IPS-20b (cell line): ENCODE measurements around the gene CWC22.

Experiments used
- H3K27ac ChIP-seq: one replicate; pipeline ENCODE4 v1.5.1; 2013; ENCODE audit warnings: low read length
- H3K27me3 ChIP-seq: 2 replicates; pipeline ENCODE4 v1.6.1; 2013; ENCODE audit warnings: mild to moderate bottlenecking, low read length, inconsistent platforms; ENCODE audit not compliant: insufficient read depth
- H3K36me3 ChIP-seq: 2 replicates; pipeline ENCODE4 v1.6.1; 2013; ENCODE audit warnings: low read depth, mild to moderate bottlenecking, inconsistent platforms, low read length, moderate library complexity; ENCODE audit not compliant: insufficient read depth
- H3K4me1 ChIP-seq: 2 replicates; pipeline ENCODE4 v1.6.1; 2013; ENCODE audit warnings: mild to moderate bottlenecking, control low read depth, inconsistent platforms, low read length, moderate library complexity; ENCODE audit not compliant: insufficient read depth
- H3K4me3 ChIP-seq: 2 replicates; pipeline ENCODE4 v1.5.1; 2013; ENCODE audit warnings: mild to moderate bottlenecking, low read length, inconsistent platforms
- H3K9ac ChIP-seq: 2 replicates; pipeline ENCODE4 v1.6.1; 2013; ENCODE audit warnings: low read depth, mild to moderate bottlenecking, inconsistent platforms, low read length, moderate library complexity
- H3K9me3 ChIP-seq: 2 replicates; pipeline ENCODE4 v1.6.1; 2013; ENCODE audit warnings: mild to moderate bottlenecking, low read depth, low read length, inconsistent platforms; ENCODE audit not compliant: insufficient read depth

Gene CWC22

DNA sequence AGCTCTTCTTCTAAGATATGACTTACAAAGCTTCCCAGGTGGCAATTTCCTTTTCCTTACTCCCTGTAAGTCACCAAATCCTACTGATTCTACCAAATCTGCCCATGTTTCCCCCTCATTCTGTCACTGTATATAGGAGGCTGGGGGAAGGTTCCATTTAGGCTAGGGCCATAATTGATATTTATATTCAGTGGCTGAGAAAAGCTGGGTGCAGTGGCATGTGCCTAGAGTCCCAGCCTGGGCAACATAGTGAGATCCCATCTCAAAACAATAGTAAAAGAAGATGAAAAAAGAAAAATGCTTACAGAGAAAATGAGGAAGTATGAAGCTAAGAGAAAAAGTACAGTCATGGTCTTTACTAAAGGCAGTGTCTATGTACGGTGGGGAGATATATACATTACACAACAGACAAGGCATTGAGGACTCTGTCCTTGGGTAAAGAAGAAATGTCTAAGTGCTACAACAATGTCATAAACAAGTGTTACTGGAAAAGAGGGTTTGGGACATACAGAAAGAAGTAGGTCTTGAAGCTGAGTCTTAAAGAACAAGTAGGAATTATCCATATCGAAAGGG lies 4.8 kb downstream of the CWC22 start:
- Histone ChIP-seq H3K9me3 (no peaks in the 10 kb centered on the region), H3K9ac (no peak overlapping the region), H3K27ac (no peak overlapping the region), H3K4me3 (no peak overlapping the region), H3K36me3 (peaks cover 3% of the 10 kb centered on the region; the same call in 1 of the 2 replicates), H3K27me3 (no peaks in the 10 kb centered on the region), H3K4me1 (peaks cover 19% of the 10 kb centered on the region)

DNA sequence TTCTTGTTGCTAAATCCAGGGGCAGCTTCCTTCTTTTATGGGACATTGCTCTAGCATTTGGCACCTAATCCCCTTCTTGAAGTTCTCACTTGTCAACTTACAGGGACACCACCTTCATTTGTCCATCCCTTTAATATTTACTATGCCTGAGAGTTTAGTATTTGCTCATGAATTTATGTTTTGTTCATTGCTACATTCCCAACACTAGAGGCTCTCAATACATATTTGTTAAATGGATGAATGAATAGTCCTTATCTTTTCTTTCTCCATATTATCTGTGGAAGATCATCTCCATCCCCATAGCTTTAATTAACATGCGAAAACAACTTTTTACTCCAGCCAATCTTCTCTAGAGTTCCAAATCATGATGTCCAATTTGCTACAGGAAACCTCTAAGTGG lies 5.4 kb downstream of the CWC22 start:
- Histone ChIP-seq H3K27ac (no peak overlapping the region), H3K4me1 (peaks cover 19% of the 10 kb centered on the region), H3K27me3 (no peaks in the 10 kb centered on the region), H3K9me3 (no peaks in the 10 kb centered on the region), H3K9ac (no peak overlapping the region), H3K36me3 (peaks cover 3% of the 10 kb centered on the region; the same call in 1 of the 2 replicates), H3K4me3 (no peak overlapping the region)

DNA sequence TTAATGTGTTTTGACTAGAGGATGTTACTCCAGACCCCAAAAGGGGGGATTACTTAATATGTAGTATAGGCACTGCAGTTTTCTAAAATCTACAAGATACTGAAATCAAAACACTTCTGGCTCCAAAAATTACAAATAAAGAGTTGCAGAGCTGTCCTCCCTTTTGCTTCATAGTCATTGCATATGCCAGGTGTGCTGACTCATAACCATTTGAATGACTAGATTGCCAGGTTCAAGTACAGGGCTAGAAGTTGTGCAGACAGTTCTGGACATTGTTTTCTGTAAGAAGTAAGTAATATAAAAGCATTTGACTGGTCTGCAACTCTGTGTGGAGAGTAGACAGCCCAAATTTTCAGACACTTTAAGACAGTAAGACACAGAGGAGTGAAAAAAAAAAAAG lies 6.7 kb downstream of the CWC22 start:
- Histone ChIP-seq H3K27me3 (no peaks in the 10 kb centered on the region), H3K27ac (no peak overlapping the region), H3K9me3 (no peaks in the 10 kb centered on the region), H3K4me1 (peaks cover 13% of the 10 kb centered on the region), H3K36me3 (peaks cover 3% of the 10 kb centered on the region; the same call in 1 of the 2 replicates), H3K9ac (no peak overlapping the region), H3K4me3 (no peak overlapping the region)

DNA sequence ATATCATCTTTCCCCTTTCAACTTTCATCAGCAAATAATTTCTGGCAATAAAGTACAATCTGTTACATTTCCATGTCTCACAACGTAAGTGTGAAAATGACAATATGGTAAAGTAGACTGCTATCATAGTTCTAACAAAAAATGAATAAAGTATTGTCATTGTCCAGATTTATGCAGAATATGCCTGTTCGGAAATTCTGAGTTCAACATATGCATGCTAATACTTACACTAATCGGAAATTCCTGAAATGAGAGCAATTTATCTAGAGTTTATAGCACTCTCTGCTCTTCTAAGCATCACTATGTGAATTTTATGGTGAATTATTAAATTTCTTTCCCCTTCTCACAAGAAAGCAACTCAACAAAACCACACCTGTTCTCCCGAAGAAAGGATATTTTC lies 8.1 kb downstream of the CWC22 start:
- peaks cover 3% of the 10 kb centered on the region; the same call in 1 of the 2 replicates for H3K36me3 ChIP-seq
- H3K9ac ChIP-seq = no peak overlapping the region
- no peaks in the 10 kb centered on the region for H3K9me3 ChIP-seq

DNA sequence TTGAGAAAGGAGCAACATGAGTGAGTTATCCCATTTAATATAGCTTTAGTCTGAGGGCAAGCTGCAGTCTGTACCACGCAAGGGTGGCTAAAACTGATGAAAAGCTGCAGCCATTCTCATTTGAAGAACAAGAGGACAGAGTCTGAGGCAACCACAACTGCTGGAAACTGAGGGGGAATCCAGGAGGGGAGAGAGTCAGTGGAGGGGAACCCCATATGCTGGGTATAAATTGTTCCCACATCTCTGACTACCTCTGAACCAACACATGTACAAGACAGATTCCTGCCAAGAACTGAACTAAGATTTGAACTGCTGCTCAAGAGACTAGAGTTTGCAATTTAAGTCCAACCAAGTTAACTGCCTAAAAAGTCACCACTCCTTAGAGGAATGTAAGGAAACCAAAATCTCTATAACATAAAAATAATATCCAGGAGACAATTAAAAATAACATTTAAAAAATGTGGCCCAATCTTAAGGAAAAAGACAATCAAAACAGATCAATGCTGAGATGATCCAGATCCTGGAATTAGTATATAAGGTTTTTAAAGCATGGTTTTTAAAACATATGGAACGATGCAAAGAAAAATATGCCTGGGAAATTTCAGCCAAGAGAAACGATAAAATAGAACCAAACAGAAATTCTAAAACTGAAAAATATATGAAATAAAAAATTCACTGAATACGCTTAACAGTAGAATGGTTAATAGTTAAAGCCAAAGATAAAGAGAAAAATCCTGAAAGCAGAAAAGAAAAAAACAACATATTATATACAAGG lies 11.2 kb downstream of the CWC22 start:
- Histone ChIP-seq H3K9me3 (no peaks in the 10 kb centered on the region), H3K27ac (no peak overlapping the region), H3K4me3 (no peak overlapping the region), H3K27me3 (no peaks in the 10 kb centered on the region), H3K4me1 (peaks cover 9% of the 10 kb centered on the region), H3K9ac (no peak overlapping the region), H3K36me3 (peaks cover 25% of the 10 kb centered on the region)

More for the DNA sequence above, 8.1 kb downstream of the CWC22 start:
- H3K27me3 ChIP-seq = no peaks in the 10 kb centered on the region
- no peak overlapping the region for H3K27ac ChIP-seq
- no peak overlapping the region for H3K4me3 ChIP-seq
- H3K4me1 ChIP-seq = peaks cover 9% of the 10 kb centered on the region

DNA sequence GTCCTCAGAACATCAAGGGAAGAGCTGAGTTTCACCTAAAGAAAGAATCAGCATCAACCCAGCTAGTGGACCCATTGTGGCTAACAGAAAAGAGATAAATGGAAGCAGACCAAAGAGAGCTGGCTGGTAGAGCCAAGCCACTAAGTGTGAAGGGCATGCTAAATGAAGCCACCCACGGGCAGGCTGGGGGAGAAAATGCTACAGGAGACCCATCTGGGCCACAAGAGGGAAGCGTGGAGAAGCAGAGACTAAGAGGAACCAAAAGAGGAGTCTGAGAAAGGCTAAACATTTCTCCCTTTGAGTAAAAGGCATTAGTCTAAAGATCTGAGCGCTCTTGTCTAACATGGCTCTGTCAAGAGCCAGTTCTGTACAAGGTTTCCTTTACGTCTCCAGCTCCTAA lies 15.8 kb downstream of the CWC22 start:
- no peak overlapping the region for H3K27ac ChIP-seq
- peaks cover 5% of the 10 kb centered on the region; the same call in 1 of the 2 replicates for H3K4me1 ChIP-seq
- no peak overlapping the region for H3K4me3 ChIP-seq
- no peaks in the 10 kb centered on the region for H3K27me3 ChIP-seq
- H3K9me3 ChIP-seq = no peaks in the 10 kb centered on the region
- H3K36me3 ChIP-seq = peaks cover 53% of the 10 kb centered on the region
- H3K9ac ChIP-seq = no peak overlapping the region

DNA sequence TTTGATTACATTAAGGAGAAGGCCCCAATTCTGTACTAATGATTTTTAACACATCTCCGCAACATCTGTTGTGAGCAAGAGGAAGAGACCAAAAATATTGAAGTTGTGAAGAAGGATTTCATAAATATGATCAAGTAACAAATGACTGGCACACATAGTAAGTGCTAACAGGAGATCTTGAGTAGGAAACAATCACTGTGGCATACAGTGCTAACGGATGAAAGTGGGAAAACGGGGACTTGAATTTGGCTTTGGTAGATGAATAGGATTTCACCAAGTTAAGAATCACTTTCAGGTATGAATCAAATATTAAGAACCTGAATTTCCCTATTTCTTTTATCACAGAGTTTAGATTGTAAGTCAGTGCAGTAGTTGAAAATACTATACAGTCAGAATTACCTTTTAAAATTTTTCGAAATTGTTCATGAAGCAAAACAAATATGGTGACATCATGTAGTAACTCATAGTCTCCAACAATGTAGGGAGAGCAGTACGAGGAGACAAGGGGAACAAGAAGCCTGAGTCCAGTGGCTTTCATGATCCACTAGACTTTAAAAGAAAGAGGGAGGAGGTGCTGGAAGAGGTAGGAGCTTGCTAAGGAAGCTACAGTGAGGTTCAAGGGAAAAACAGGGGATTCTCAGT lies 16.3 kb downstream of the CWC22 start:
- H3K27me3 ChIP-seq = no peaks in the 10 kb centered on the region
- no peaks in the 10 kb centered on the region for H3K9me3 ChIP-seq
- peaks cover 5% of the 10 kb centered on the region; the same call in 1 of the 2 replicates for H3K4me1 ChIP-seq
- H3K36me3 ChIP-seq = peaks cover 58% of the 10 kb centered on the region
- no peak overlapping the region for H3K27ac ChIP-seq
- H3K9ac ChIP-seq = no peak overlapping the region
- H3K4me3 ChIP-seq = no peak overlapping the region

DNA sequence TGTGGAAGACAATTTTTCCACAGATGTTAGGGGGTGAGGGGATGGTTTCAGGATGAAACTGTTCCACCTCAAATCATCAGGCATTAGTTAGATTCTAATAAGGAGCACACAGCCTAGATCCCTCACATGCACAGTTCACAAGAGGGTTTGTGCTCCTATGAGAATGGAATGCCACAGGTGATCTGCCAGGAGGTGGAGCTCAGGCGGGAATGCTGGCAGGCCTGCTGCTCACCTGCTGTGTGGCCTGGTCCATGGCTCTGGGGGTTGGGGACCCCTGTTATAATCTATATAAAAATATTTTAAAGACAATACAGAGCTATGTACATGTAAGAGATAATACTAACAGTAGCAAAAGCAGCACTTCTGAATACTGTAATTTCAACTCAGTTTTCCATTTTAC lies 19.2 kb downstream of the CWC22 start:
- no peak overlapping the region for H3K4me3 ChIP-seq
- H3K9ac ChIP-seq = no peak overlapping the region
- peaks cover 5% of the 10 kb centered on the region; the same call in 1 of the 2 replicates for H3K4me1 ChIP-seq
- no peaks in the 10 kb centered on the region for H3K9me3 ChIP-seq
- peaks cover 83% of the 10 kb centered on the region for H3K36me3 ChIP-seq
- no peak overlapping the region for H3K27ac ChIP-seq
- no peaks in the 10 kb centered on the region for H3K27me3 ChIP-seq

DNA sequence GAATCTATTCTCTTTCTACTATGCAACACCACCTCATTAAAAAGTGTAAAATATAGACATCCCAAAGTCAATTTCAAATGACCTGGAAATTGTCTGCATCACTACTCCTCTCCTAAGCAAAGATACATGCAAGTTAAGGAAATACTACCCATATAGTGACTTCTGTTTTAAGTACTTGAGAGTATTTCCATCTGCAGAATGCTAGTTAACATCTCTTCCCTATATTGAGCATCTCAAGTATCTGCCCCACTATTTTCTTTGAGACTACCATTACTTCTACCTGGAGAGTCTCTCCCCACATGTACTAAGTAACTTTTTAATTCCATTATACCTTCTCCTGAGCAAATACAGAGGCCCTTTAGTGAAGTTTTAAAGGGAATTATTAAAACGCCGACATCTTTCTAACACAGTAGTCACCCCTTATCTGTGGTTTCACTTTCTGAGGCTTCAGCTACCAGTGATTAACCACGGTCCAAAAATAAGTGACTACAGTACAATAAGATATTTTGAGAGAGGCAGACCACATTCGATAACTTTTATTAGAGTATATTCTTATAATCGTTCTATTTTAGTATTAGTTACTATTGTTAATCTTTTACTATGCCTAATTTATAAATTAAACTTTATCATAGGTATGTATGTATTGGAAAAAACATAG lies 21.8 kb downstream of the CWC22 start:
- Histone ChIP-seq H3K4me1 (peaks cover 5% of the 10 kb centered on the region; the same call in 1 of the 2 replicates), H3K9me3 (no peaks in the 10 kb centered on the region), H3K9ac (no peak overlapping the region), H3K27me3 (no peaks in the 10 kb centered on the region), H3K4me3 (no peak overlapping the region), H3K27ac (no peak overlapping the region), H3K36me3 (peaks cover 81% of the 10 kb centered on the region)

DNA sequence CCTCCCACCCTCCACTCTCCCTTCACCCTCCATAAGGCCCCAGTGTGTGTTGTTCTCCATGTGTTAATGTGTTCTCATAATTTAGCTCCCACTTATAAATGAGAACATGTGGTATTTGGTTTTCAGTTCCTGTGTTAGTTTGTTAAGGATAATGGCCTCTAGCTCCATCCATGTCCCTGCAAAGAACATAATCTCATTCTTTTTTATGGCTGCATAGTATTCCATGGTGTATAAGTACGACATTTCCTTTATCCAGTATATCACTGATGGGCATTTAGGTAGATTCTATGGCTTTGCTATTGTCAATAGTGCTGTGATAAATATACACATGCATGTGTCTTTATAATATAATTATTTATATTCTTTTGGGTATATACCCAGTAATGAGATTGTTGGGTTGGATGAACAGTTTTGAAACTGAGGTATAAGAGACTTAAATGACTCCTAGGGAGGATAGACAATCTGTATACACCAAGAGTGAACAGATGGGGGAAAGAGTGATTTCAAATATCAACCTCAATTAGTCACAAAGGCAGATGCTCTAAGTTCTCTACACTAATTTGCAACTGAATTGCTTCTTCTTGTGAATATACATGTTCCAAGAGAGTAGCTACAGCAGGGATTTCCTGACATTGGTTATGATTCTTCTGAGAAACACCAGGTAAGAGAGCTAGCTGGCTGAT lies 23.7 kb downstream of the CWC22 start:
- Histone ChIP-seq H3K27me3 (no peaks in the 10 kb centered on the region), H3K27ac (no peak overlapping the region), H3K36me3 (peaks cover 94% of the 10 kb centered on the region), H3K4me3 (no peak overlapping the region), H3K4me1 (peaks cover 4% of the 10 kb centered on the region; the same call in 1 of the 2 replicates), H3K9me3 (no peaks in the 10 kb centered on the region), H3K9ac (no peak overlapping the region)

DNA sequence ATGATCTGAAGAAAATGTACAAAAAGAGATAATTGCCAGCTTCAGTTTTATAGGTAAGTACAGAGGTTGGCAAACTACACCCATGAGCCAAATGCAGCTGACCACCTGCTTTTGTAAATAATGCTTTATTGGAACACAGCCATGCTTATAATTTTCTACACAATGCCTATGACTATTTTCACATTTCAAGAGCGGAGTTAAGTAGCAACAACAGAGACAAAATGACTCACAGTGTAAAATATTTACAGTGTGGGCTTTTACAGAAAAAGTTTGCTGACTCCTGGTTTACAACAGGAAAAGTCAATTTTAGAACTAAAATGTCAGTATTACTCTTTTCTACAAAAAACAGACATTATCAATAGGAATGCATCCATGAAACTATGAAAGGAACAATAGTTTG lies 26.0 kb downstream of the CWC22 start:
- no peak overlapping the region for H3K4me3 ChIP-seq
- H3K27ac ChIP-seq = no peak overlapping the region
- no peaks in the 10 kb centered on the region for H3K27me3 ChIP-seq
- peaks cover 94% of the 10 kb centered on the region for H3K36me3 ChIP-seq
- no peaks in the 10 kb centered on the region for H3K9me3 ChIP-seq
- no peaks in the 10 kb centered on the region for H3K4me1 ChIP-seq
- no peak overlapping the region for H3K9ac ChIP-seq
